H54 (cell line): ENCODE results near the gene SCAMP5.
A peak's percentile ranks its signal among the peaks of the same experiment; 100 is the strongest.

Experiments used
- DNase-seq: peaks from one replicate; pipeline ENCODE4 v3.0.0; 2011; ENCODE audit warnings: low spot score, mixed read lengths; ENCODE audit not compliant: insufficient read length
- FAIRE-seq: peaks from 3 replicates; lab custom pipeline; 2011; peaks lifted over from hg19 to GRCh38; lab: Jason Lieb, UNC
- POLR2A ChIP-seq: IDR thresholded peaks from 2 replicates; pipeline ENCODE4 v1.6.1; 2011; ENCODE audit warnings: low read depth, mild to moderate bottlenecking, low read length

SCAMP5 gene

DNA sequence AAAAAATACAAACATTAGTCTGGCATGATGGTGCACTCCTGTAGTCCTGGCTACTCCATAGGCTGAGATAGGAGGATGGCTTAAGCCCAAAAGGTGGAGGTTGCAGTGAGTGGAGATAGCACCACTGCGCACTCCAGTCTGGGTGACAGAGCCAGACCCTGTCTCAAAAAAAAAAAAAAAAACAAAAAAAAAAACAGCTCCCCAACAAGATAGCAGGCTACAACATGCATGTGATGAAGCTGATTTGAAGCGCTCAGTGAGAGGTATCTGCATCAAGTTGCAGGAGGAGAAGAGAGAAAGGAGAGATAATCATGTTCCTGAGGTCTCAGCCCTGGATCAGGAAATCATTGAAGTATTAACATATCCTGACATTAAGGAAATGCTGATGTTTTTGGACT lies 27.4 kb downstream of the SCAMP5 start:
- no peak for DNase-seq
- FAIRE-seq: no peak
- no peak for TF ChIP-seq POLR2A

GRCh38 chr15:75023181-75023871 lies 28.0 kb downstream of the SCAMP5 start, which contains the start of gene PPCDC:
Gene PPCDC (plus strand): TSS chr15:75023590. CDS start chr15:75028319, 4,729 bp downstream.
- peak; percentile 94 for TF ChIP-seq POLR2A
- DNase-seq (peak; percentile 89), FAIRE-seq (no peak)

DNA sequence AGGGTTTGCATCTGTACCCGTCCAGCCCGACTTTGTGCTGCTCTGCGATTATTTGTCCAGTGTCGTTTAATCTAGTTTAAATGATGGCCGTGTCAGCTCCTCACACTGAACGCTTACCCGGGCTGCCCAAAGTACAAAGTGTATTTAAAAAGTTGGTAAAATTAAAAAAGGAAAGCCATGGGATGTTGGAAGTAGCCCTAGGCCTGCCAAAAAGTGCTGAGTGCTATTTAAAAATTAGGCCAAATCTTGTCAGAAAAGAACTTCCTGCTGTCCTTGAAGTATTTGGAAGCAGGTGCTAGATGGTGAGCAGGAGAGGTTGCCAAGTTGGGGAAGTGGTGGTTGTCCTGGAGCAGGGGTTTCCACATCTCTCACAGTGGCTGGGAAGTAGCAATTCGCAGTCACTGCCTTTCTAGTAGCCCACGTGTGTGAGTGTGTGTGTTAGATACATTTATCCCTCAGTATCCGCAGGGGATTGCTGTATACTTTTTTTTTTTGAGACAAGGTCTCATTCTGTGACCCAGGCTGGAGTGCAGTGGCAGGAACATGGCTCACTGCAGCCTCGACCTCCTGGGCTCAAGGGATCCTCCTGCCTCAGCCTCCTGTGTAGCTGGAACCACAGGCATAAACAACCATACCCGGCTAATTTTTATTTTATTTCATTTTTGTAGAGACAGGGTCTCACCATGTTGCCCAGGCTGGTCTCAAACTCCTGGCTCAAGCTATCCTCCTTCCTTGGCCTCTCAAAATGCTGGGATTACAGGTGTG lies 28.7 kb downstream of the SCAMP5 start:
- TF ChIP-seq POLR2A: no peak
- FAIRE-seq (no peak), DNase-seq (no peak)

DNA sequence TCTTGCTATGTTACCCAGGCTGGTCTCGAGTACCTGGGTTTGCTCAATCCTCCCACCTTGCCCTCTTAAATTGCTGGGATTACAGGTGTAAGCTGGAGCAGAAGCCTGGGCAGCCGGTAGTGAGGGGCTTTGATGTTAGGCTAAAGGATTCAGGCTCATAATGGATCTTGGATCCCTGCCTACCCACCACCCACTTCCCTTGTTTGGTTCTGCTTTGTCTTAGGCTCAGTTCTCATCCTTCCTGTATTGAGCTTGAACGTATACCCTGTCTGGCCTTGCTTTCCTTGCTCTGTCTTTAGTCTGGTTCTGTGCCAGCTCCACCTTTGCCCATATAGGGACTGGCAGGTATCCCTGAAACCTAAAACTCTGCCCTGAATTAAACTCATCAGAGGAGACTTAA lies 29.7 kb downstream of the SCAMP5 start:
- FAIRE-seq: no peak
- no peak for TF ChIP-seq POLR2A
- no peak for DNase-seq

GRCh38 chr15:75025548-75026260 lies 30.3 kb downstream of the SCAMP5 start:
- no peak for TF ChIP-seq POLR2A
- FAIRE-seq (no peak), DNase-seq (no peak)

DNA sequence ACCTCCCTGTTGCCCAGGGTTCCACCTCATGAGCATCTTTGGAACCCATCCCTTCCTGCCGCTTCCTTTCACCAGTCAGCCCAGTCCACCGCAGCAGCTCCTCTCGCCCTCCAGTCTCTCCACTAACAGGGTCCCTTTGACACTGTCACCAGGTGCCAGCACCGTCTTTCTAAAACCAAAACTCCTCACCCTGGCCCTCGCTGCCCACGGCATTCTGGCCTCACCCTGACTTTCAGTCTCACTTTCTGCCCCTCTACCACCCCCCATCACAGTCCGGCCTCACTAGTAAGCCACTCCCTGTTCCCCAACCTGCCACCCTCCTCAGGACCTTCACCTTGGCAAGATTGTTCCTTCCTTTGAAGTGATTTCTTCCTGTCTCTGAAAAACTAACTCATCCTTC lies 32.2 kb downstream of the SCAMP5 start:
- DNase-seq (no peak), FAIRE-seq (no peak)
- TF ChIP-seq POLR2A: no peak

DNA sequence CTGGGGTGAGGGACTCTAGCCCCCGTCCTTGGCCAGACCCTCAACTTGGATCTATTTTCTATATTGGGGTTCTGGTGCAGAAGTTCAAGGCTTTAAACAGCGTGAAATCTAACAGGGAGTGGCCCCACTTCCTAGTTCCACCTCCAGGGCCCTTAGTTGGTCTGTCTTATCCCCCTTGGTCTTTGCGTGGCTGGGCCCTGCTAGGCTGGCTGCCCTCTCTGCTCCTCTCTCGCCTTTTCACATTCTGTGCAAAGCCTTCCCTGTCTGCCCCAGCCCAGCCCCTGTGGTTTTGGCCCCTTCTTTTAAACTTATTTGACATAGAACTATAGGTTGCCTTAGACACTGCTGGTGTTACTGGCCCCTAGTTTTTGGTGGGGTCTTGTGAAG lies 33.6 kb downstream of the SCAMP5 start:
- FAIRE-seq (no peak), DNase-seq (no peak)
- no peak for TF ChIP-seq POLR2A

DNA sequence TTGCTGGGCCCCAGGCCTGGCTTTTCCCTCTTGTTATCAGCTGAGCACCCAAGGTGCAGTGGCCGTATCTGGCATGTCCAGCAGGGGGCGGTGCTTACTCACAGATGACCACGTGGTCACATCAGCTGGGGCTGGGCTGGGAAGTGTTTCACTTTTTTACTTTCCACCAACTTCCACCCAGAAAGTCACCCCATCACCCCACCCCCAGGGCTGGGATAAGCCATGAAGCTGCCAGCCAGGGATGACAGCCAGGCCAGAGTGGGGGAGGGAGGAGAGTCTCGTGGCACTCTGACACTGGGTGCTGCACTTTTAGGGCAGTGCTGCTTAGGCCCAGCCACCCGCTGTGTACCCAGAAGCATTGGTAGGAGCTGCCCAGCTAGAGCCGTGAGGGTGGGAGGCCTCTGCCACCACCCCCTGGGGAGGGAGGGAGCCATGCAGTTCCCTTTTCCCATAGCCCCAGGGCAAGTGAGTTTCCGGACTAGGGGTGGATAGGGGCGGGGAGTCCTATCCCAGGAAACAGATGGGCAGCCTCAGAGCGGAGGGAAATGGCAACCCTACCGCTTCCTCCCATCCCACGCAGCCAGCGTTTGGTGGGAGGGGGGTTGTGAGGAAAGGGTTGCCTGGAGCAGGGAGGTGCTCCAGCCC lies 34.1 kb downstream of the SCAMP5 start:
- peak; percentile 20; the same call in 1 of the 2 replicates for TF ChIP-seq POLR2A
- FAIRE-seq (no peak), DNase-seq (peak; percentile 77)

DNA sequence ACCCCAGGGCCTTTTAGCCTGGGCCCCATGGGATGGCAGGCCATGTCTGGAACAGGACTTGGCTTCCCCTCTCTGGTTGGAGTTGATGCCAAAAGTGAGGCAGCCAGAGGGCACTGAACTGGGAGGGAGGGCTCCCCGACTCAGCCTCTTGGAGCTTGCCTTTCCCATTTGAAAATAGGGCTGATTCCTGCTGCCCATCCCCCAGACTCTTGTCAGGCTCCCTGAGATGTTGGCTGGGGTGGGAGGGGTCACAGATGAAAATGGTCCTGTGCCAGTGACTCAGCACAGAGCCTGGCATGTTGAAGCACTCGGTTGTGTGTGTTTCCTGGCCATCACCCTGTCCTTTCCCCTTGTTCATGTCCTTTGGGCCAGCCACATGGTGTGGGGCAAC lies 34.7 kb downstream of the SCAMP5 start:
- no peak for TF ChIP-seq POLR2A
- FAIRE-seq (no peak), DNase-seq (peak; percentile 19)

GRCh38 chr15:75030424-75030823 lies 35.1 kb downstream of the SCAMP5 start:
- DNase-seq (no peak), FAIRE-seq (no peak)
- TF ChIP-seq POLR2A: no peak

DNA sequence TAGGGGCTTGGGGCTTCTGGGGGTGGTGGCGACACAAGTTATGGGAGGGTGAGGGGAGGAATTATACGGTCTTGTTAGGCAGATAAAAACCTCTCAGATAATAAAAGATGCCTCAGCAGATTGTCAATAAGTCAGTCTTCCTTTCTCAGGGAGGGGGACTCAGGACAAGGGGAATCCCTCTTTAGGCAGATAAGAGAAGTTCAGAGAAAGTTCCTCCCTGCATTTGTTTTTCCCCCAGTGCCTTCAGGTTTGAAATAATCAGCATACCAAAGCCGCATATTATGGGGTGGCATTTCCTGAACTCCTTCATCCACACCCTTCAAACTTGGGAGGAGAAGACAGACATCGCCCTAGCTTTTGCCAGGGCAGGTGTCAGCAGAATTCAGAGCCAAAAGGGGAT lies 36.5 kb downstream of the SCAMP5 start:
- DNase-seq: no peak
- no peak for TF ChIP-seq POLR2A
- FAIRE-seq: no peak

DNA sequence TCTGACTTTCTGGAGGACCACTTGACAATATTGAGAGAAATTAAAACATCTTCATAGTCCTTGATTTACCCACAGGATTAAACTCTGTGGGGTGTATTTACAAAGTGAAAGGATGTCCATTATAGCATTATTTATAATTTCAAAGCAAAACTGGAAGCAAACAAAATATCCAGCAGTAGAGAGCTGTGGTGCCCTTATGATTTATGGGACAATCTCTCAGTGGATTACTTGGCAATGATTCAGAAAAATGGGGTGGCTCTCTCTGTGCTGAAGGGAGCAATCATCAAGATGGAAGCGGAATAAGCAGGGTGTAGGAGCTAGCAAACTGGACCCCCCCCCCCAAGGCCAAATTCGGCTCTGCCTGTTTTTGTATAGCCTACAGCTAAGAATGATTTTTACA lies 37.0 kb downstream of the SCAMP5 start:
- DNase-seq (no peak), FAIRE-seq (no peak)
- no peak for TF ChIP-seq POLR2A

DNA sequence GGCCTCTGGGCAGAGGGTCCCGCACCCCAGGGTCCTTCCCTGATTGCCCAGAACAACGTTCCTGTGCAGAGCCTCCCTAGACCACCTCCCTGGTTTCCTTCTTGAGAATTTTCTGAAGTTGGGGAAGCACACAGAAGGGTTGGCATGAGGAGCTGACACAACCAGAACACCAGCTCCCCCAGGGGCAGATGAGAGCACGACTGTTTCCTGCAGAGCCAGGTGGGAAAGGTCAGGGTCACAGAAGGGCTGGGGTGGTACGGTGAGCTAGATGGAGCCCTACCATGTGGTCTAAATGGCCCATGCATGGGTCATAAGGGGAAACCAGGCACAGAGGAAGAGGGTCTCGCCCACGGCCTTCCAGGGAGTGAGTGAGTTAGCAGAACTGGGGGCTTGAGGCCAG lies 38.4 kb downstream of the SCAMP5 start:
- TF ChIP-seq POLR2A: no peak
- FAIRE-seq (no peak), DNase-seq (no peak)

- TF ChIP-seq POLR2A: no peak
- no peak for FAIRE-seq
- DNase-seq: no peak
Observed at GRCh38 chr15:75034615-75035014, 39.3 kb downstream of the SCAMP5 start.
